ENCODE data around the gene ARMH3. TPM values are rescaled to one million over a fixed set of nuclear protein-coding genes. Genes with fewer than 3 reads are reported as not detected.

ARMH3 gene
- total and polyA plus RNA-seq, 10 of the 15 experiments (the other 5 are each of a cell fraction or from before 2014, with no cell fraction given) = 13.0 to 33.0 (median 16.4) TPM

GRCh38 chr10:101843032-101844021, 212.6 kb downstream of the ARMH3 start, which contains the start of gene KCNIP2 (continued):
- no peak for TF ChIP-seq ZNF687 (IDR thresholded peaks at IDR 0.05)
- peak; percentile 80 for TF ChIP-seq GATAD2B (conservative IDR thresholded peaks at IDR 0.05; ENCODE audit: low read depth)
- TF ChIP-seq CHD4 (IDR thresholded peaks at IDR 0.05) = no peak
- TF ChIP-seq ZNF24 (IDR thresholded peaks at IDR 0.05) = no peak
- no peak for TF ChIP-seq HSF1 (IDR thresholded peaks at IDR 0.05; ENCODE audit: low read depth, low read length)
- no peak for TF ChIP-seq MXI1 (IDR thresholded peaks at IDR 0.05; ENCODE audit: low read depth, low read length)
- TF ChIP-seq HDAC2 (IDR thresholded peaks at IDR 0.05) = no peak
- TF ChIP-seq CHD1 (IDR thresholded peaks at IDR 0.05; ENCODE audit: low read depth, low read length) = no peak
- no peak for TF ChIP-seq RCOR1 (conservative IDR thresholded peaks at IDR 0.05; ENCODE audit: low read depth, low read length)
- no peak for TF ChIP-seq DPF2 (IDR thresholded peaks at IDR 0.05)
- TF ChIP-seq RFX5 (IDR thresholded peaks at IDR 0.05; ENCODE audit: low read depth, low read length) = no peak
- TF ChIP-seq BHLHE40 (IDR thresholded peaks at IDR 0.05; ENCODE audit: borderline replicate concordance in 1 of 2, low read depth in 2 of 2, low read length in 1 of 2) = peak in 1 of 2 experiments; percentile 34; a peak in 2 of 4 replicates
- no peak for TF ChIP-seq SIX5 (IDR thresholded peaks at IDR 0.05; ENCODE audit: low read depth, low read length, severe bottlenecking)
- no peak for TF ChIP-seq ZBTB11 (CRISPR knock-in tag; IDR thresholded peaks at IDR 0.05)
- no peak for TF ChIP-seq CBX3 (IDR thresholded peaks at IDR 0.05; ENCODE audit: borderline replicate concordance, low read depth)
- TF ChIP-seq RELA (IDR thresholded peaks at IDR 0.05; ENCODE audit: borderline replicate concordance, partially characterized antibody) = no peak
- no peak for TF ChIP-seq JUND (IDR thresholded peaks at IDR 0.05; ENCODE audit: low read depth, low read length)
- TF ChIP-seq ATF7 (IDR thresholded peaks at IDR 0.05; ENCODE audit: low read depth) = no peak
- TF ChIP-seq SMARCA5 (IDR thresholded peaks at IDR 0.05) = peak; percentile 77
- no peak for TF ChIP-seq EED (IDR thresholded peaks at IDR 0.05; ENCODE audit: low read depth)
- TF ChIP-seq PML (IDR thresholded peaks at IDR 0.05; ENCODE audit: low read length) = no peak
- TF ChIP-seq NFXL1 (IDR thresholded peaks at IDR 0.05; ENCODE audit: borderline replicate concordance) = no peak
- no peak for TF ChIP-seq MTA3 (IDR thresholded peaks at IDR 0.05; ENCODE audit: borderline replicate concordance, low read length)
